ENCODE results near the gene TEX12. TPM values are rescaled to one million over a fixed set of nuclear protein-coding genes. Genes with fewer than 3 reads are reported as not detected.

TEX12 gene
- not detected in 2 replicates for total RNA-seq (2021; fragmentation: NEBNext Ultra II Directional; extraction: Animal tissue kit (Norgen Biotek cat#: 25700))
- polyA plus RNA-seq (2011; rRNA removed), result not detected in 2 replicates
- not detected for polyA plus RNA-seq (2011; cell fraction: cytosol; rRNA removed)
- polyA plus RNA-seq (2011; cell fraction: nucleus; rRNA removed), result not detected
- not detected in 4 replicates for polyA plus RNA-seq (2012, experiment 1 of 2)
- polyA plus RNA-seq (2012, experiment 2 of 2), result not detected
- polyA plus RNA-seq (2013, experiment 1 of 2), result 0.14 TPM
- polyA plus RNA-seq (2013, experiment 2 of 2), result 0.07 TPM
- not detected in 2 replicates for polyA minus RNA-seq (2011; rRNA and poly(A)+ RNA removed)
- polyA minus RNA-seq (2011; cell fraction: cytosol; rRNA and poly(A)+ RNA removed), result not detected
- polyA minus RNA-seq (2011; cell fraction: nucleus; rRNA and poly(A)+ RNA removed), result not detected
- long read RNA-seq, experiment 1, result 0 reads
- long read RNA-seq, experiment 2, result 0 reads

GRCh38 chr11:112167145-112167544 is at the start of gene TEX12:
TEX12 (plus strand) TSS chr11:112167372; CDS start chr11:112169269, 1,897 bp downstream.
- WGBS, 2 experiments (ENCODE audit: extremely low coverage in 1 of 2, insufficient coverage in 1 of 2, insufficient read length in 1 of 2, insufficient replicate concordance in 2 of 2, low coverage in 1 of 2, low lambda C conversion rate in 2 of 2, missing lambda C conversion rate in 1 of 2), result 88% methylated on average over 11 of the region's 25 CpGs; no CpG with 5 or more reads in 1 of the 2 experiments
- Histone ChIP-seq H2BK5ac (ENCODE audit: low read depth, low read length) (no peak within 1 kb of the TSS), H3K23me2 (ENCODE audit: low read depth, low read length) (no peaks in the 10 kb centered on the region), H4K20me1 (replicated peaks in 1 of 2; ENCODE audit: control insufficient read depth in 1 of 2, insufficient read depth in 2 of 2, low read length in 2 of 2) (no peaks in the 10 kb centered on the region), H4K5ac (ENCODE audit: insufficient read length, low read depth, low read length) (no peak within 1 kb of the TSS), H3K4me1 (replicated peaks in 1 of 4; ENCODE audit: control insufficient read depth in 3 of 4, insufficient read depth in 4 of 4, low read length in 3 of 4) (no peaks in the 10 kb centered on the region; a peak in 2 of 7 replicates), H2BK15ac (ENCODE audit: low read length) (no peak within 1 kb of the TSS), H3K9me3 (ENCODE audit: insufficient read depth in 2 of 2, low read depth in 1 of 2, low read length in 1 of 2) (no peaks in the 10 kb centered on the region), H2BK120ac (replicated peaks; ENCODE audit: low read depth, low read length) (no peak within 1 kb of the TSS), H3K9ac (replicated peaks in 1 of 4; ENCODE audit: extremely low read depth in 1 of 4, low read depth in 3 of 4, low read length in 3 of 4) (no peak within 1 kb of the TSS), H3K79me2 (ENCODE audit: control insufficient read depth in 1 of 2, insufficient read depth in 2 of 2, low read length in 2 of 2) (no peaks in the 10 kb centered on the region), H3K23ac (ENCODE audit: insufficient read length) (no peak within 1 kb of the TSS), H2BK20ac (ENCODE audit: low read length) (no peak within 1 kb of the TSS), H3K79me1 (ENCODE audit: low read depth, low read length) (no peaks in the 10 kb centered on the region), H3K36me3 (ENCODE audit: control insufficient read depth in 2 of 4, insufficient read depth in 4 of 4, low read length in 3 of 4) (no peaks in the 10 kb centered on the region), H3K18ac (ENCODE audit: extremely low read depth, low read length) (no peak within 1 kb of the TSS), H3K4ac (replicated peaks; ENCODE audit: insufficient read length, low read depth, low read length) (no peak within 1 kb of the TSS), H2AK5ac (ENCODE audit: low read depth, low read length) (no peak within 1 kb of the TSS), H4K91ac (replicated peaks; ENCODE audit: insufficient read length, low read length) (peak within 1 kb of the TSS; percentile 46), H4K8ac (ENCODE audit: extremely low read depth, insufficient read depth, low read length) (peak within 1 kb of the TSS; percentile 73), H3K4me2 (ENCODE audit: insufficient read depth in 1 of 2, low read depth in 2 of 2, low read length in 2 of 2) (no peak within 1 kb of the TSS), H3K27ac (ENCODE audit: low read depth, low read length) (no peak within 1 kb of the TSS), H2BK12ac (ENCODE audit: low read depth, low read length) (no peak within 1 kb of the TSS), H3K27me3 (replicated peaks in 1 of 4; ENCODE audit: control insufficient read depth in 3 of 4, extremely low read depth in 1 of 4, insufficient read depth in 3 of 4, low read length in 3 of 4) (no peaks in the 10 kb centered on the region), H2AFZ (ENCODE audit: low read length) (peak within 1 kb of the TSS; percentile 82; the same call in 1 of the 2 replicates), H3K14ac (ENCODE audit: insufficient read length) (no peak within 1 kb of the TSS), H3K56ac (replicated peaks; ENCODE audit: insufficient read length, low read depth, low read length) (no peak within 1 kb of the TSS), H3K4me3 (ENCODE audit: extremely low read depth in 1 of 4, insufficient read depth in 2 of 4, low read depth in 3 of 4, low read length in 4 of 4) (no peak within 1 kb of the TSS)
- no peak for DNase-seq (ENCODE audit: low read depth in 1 of 2, low spot score in 2 of 2)
- TF ChIP-seq, protein P1, sequence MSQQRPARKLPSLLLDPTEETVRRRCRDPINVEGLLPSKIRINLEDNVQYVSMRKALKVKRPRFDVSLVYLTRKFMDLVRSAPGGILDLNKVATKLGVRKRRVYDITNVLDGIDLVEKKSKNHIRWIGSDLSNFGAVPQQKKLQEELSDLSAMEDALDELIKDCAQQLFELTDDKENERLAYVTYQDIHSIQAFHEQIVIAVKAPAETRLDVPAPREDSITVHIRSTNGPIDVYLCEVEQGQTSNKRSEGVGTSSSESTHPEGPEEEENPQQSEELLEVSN (IDR thresholded peaks at IDR 0.05), result 0 out of 2 replicates have a peak, but pooled peaks have one; percentile 42
- no peak for TF ChIP-seq TAF7 (optimal IDR thresholded peaks at IDR 0.05; ENCODE audit: borderline replicate concordance, low read depth, low read length)
- ChIA-PET POLR2A (ENCODE audit: partially characterized antibody) (interaction anchor here (0.9 kb wide), 1 partner anchor 13 kb away, joined by 5 read pairs; no protein-coding TSS in a partner anchor), CTCF (ENCODE audit: partially characterized antibody) (interaction anchor here (0.6 to 1.9 kb wide), 4 partner anchors 8 to 1032 kb away, joined by 3 to 4 read pairs (median 3); partner anchors contain the start of gene BCO2)
- FAIRE-seq, result no peak
